HepG2 (cell line): ENCODE results near the gene ETV5. TPM values are rescaled to one million over a fixed set of nuclear protein-coding genes. Genes with fewer than 3 reads are reported as not detected.
A peak's percentile ranks its signal among the peaks of the same experiment; 100 is the strongest.

Experiments used
- GPN1 ChIP-seq: sonication (generic); formaldehyde crosslinking; IDR thresholded peaks from 2 replicates; pipeline ENCODE4 v1.5.1; 2020; ENCODE audit warnings: missing genetic modification reagents, borderline replicate concordance
- HOXA3 ChIP-seq: sonication (generic); formaldehyde crosslinking; IDR thresholded peaks from 2 replicates; pipeline ENCODE4 v1.5.0; 2020; ENCODE audit warnings: missing genetic modification reagents
- HOXA7 ChIP-seq: sonication (generic); formaldehyde crosslinking; IDR thresholded peaks from 2 replicates; pipeline ENCODE4 v1.8.1; 2022; ENCODE audit warnings: mild to moderate bottlenecking, missing genetic modification reagents, moderate library complexity
- ISX ChIP-seq: sonication (generic); formaldehyde crosslinking; conservative IDR thresholded peaks from 2 replicates; pipeline ENCODE4 v1.5.0; 2020; ENCODE audit warnings: missing genetic modification reagents
- MED1 ChIP-seq: sonication (generic); formaldehyde crosslinking; IDR thresholded peaks from 2 replicates; pipeline ENCODE4 v1.4.0; 2020; ENCODE audit warnings: missing genetic modification reagents
- MXD4 ChIP-seq: IDR thresholded peaks from 2 replicates; pipeline ENCODE4 v1.6.1; 2016; ENCODE audit warnings: mild to moderate bottlenecking, missing biosample characterization, missing genetic modification reagents
- MYC ChIP-seq: sonication (generic); formaldehyde crosslinking; IDR thresholded peaks from 2 replicates; pipeline ENCODE4 v1.9.0; 2021; ENCODE audit warnings: missing genetic modification reagents, borderline replicate concordance
- PHF8 ChIP-seq: sonication (generic); formaldehyde crosslinking; IDR thresholded peaks from 2 replicates; pipeline ENCODE4 v1.5.0; 2020; ENCODE audit warnings: missing genetic modification reagents
- PLSCR1 ChIP-seq: sonication (generic); formaldehyde crosslinking; IDR thresholded peaks from 2 replicates; pipeline ENCODE4 v1.5.0; 2020; ENCODE audit warnings: missing genetic modification reagents, mild to moderate bottlenecking, borderline replicate concordance
- SMAD9 ChIP-seq: sonication (generic); formaldehyde crosslinking; IDR thresholded peaks from 2 replicates; pipeline ENCODE4 v1.5.1; 2020; ENCODE audit warnings: mild to moderate bottlenecking, missing genetic modification reagents
- TFDP1 ChIP-seq: IDR thresholded peaks from 2 replicates; pipeline ENCODE4 v1.6.1; 2016; ENCODE audit warnings: missing compliant biosample characterization, missing genetic modification reagents, borderline replicate concordance
- ZBED4 ChIP-seq: sonication (generic); formaldehyde crosslinking; IDR thresholded peaks from 2 replicates; pipeline ENCODE4 v1.4.0; 2020; ENCODE audit warnings: missing genetic modification reagents, borderline replicate concordance
- ZNF33A ChIP-seq: sonication (generic); formaldehyde crosslinking; IDR thresholded peaks from 2 replicates; pipeline ENCODE4 v1.5.1; 2020; ENCODE audit warnings: missing genetic modification reagents, mild to moderate bottlenecking, moderate library complexity, borderline replicate concordance
- ZNF510 ChIP-seq: sonication (generic); formaldehyde crosslinking; IDR thresholded peaks from 2 replicates; pipeline ENCODE4 v1.4.0; 2020; ENCODE audit warnings: low read depth, mild to moderate bottlenecking, missing genetic modification reagents
- ZNF569 ChIP-seq: sonication (generic); formaldehyde crosslinking; IDR thresholded peaks from 2 replicates; pipeline ENCODE4 v1.5.0; 2020; ENCODE audit warnings: mild to moderate bottlenecking, missing genetic modification reagents, moderate library complexity, borderline replicate concordance
- ZNF687 ChIP-seq: sonication (generic); formaldehyde crosslinking; IDR thresholded peaks from 2 replicates; pipeline ENCODE4 v1.5.1; 2020; ENCODE audit warnings: mild to moderate bottlenecking, missing genetic modification reagents, moderate library complexity
- polyA plus RNA-seq, 8 experiments: library from polyadenylated mRNA; depleted of rRNA in 3 of 8; stranded (reverse) in 7 of 8; unstranded in 1 of 8; fragments of >200 nt; fragmentation: Illumina TruSeq in 4 of 8; extraction: Trizol in 4 of 8; gene quantifications; 2 replicates each; pipeline versions ENCODE4 v1.2.1 to v1.2.3, GENCODE V29; 2011 to 2016; ENCODE audit warnings: low read depth in 4 of 8, missing spikeins in 1 of 8, mixed read lengths in 1 of 8; ENCODE audit not compliant: insufficient read depth in 1 of 8
- total RNA-seq, 5 experiments: library from RNA; depleted of rRNA; stranded (reverse); fragments of >200 nt; fragmentation: Illumina TruSeq; extraction: Trizol; gene quantifications; 2 replicates each; pipeline ENCODE4 v1.2.3, GENCODE V29; 2016; ENCODE audit warnings: low read depth in 1 of 5

The ETV5 gene
- total and polyA plus RNA-seq, 2 of the 13 experiments (the other 11 are each of a cell fraction or from before 2014, with no cell fraction given) = 52.9 to 57.2 TPM

- TF ChIP-seq ZNF687 (CRISPR knock-in tag) (no peak), MYC (CRISPR knock-in tag) (no peak; the same call in 1 of the 2 replicates), GPN1 (CRISPR knock-in tag) (no peak), PLSCR1 (no peak), PHF8 (CRISPR knock-in tag) (no peak), MED1 (0 out of 2 replicates have a peak, but pooled peaks have one; percentile 22), ZBED4 (CRISPR knock-in tag) (no peak), TFDP1 (CRISPR knock-in tag) (no peak; the same call in 1 of the 2 replicates), ISX (CRISPR knock-in tag) (no peak), SMAD9 (CRISPR knock-in tag) (no peak), ZNF33A (CRISPR knock-in tag) (no peak; the same call in 1 of the 2 replicates), ZNF569 (CRISPR knock-in tag) (no peak), HOXA3 (CRISPR knock-in tag) (peak; percentile 55), MXD4 (CRISPR knock-in tag) (0 out of 2 replicates have a peak, but pooled peaks have one; percentile 7), ZNF510 (CRISPR knock-in tag) (no peak), HOXA7 (CRISPR knock-in tag) (no peak)
Observed at GRCh38 chr3:186093271-186093900, 15.5 kb downstream of the ETV5 start (continued).
